IMR-90 (cell line): ENCODE measurements around the gene PPOX. TPM values are rescaled to one million over a fixed set of nuclear protein-coding genes. Genes with fewer than 3 reads are reported as not detected.

Source experiments
- ATAC-seq: fragments of 200-7000 bp; cut with Tn5 transposase; 2 replicates; pipeline ENCODE4 v1.9.1; 2020; ENCODE audit warnings: low read depth, mild to moderate bottlenecking, moderate library complexity
- BruUV-seq: library from RNA; stranded (reverse); fragments of 400-500 nt; replicated peaks from 2 replicates; lab custom pipeline; 2021; lab: Mats Ljungman, UMichigan
- CTCF ChIA-PET: fragments of 300-600 bp; formaldehyde crosslinking; extraction: SDS; loops from one replicate; lab custom pipeline; 2021; ENCODE audit warnings: antibody characterized with exemption; lab: Yijun Ruan, JAX
- POLR2A ChIA-PET: fragments of 300-600 bp; sonication (Branson Sonifier 250); formaldehyde crosslinking; loops from one replicate; lab custom pipeline; 2022; ENCODE audit warnings: antibody characterized with exemption; ENCODE audit not compliant: unreplicated experiment; lab: Charles Lee
- DNase-seq: peaks from one replicate; pipeline ENCODE4 v3.0.0; 2013
- H2AFZ ChIP-seq: replicated peaks from 2 replicates; pipeline ENCODE3; 2013; ENCODE audit warnings: low read length, mild to moderate bottlenecking; ENCODE audit not compliant: poor library complexity
- H2AK5ac ChIP-seq: 2 replicates; pipeline ENCODE4 v1.6.1; 2013; ENCODE audit warnings: low read depth, low read length, inconsistent platforms
- H2AK9ac ChIP-seq: replicated peaks from 2 replicates; pipeline ENCODE3; 2013; ENCODE audit warnings: mild to moderate bottlenecking, low read depth, low read length, moderate library complexity; ENCODE audit not compliant: poor library complexity
- H2BK120ac ChIP-seq: 2 replicates; pipeline ENCODE4 v1.6.1; 2013; ENCODE audit warnings: low read depth, low read length, inconsistent platforms
- H2BK15ac ChIP-seq: 3 replicates; pipeline ENCODE4 v1.6.1; 2013; ENCODE audit warnings: low read depth, low read length, inconsistent platforms
- H2BK20ac ChIP-seq: 2 replicates; pipeline ENCODE4 v1.6.1; 2013; ENCODE audit warnings: low read depth, mild to moderate bottlenecking, inconsistent platforms, low read length, moderate library complexity
- H2BK5ac ChIP-seq: 2 replicates; pipeline ENCODE4 v1.6.1; 2013; ENCODE audit warnings: mild to moderate bottlenecking, low read depth, low read length, inconsistent platforms; ENCODE audit not compliant: poor library complexity, severe bottlenecking
- H3K14ac ChIP-seq: replicated peaks from 2 replicates; pipeline ENCODE4 v1.6.1; 2013; ENCODE audit warnings: low read depth, low read length, inconsistent platforms
- H3K18ac ChIP-seq: 2 replicates; pipeline ENCODE4 v1.6.1; 2013; ENCODE audit warnings: low read depth, low read length, control low read depth
- H3K23ac ChIP-seq: 2 replicates; pipeline ENCODE4 v1.6.1; 2013; ENCODE audit warnings: low read depth, low read length, inconsistent platforms
- H3K27ac ChIP-seq: 2 replicates; pipeline ENCODE4 v1.5.1; 2013; ENCODE audit warnings: mild to moderate bottlenecking, control low read depth, low read length; ENCODE audit not compliant: insufficient read depth
- H3K27me3 ChIP-seq: 2 replicates; pipeline ENCODE4 v1.6.1; 2013; ENCODE audit warnings: low read length; ENCODE audit not compliant: control insufficient read depth, insufficient read depth
- H3K36me3 ChIP-seq: 2 replicates; pipeline ENCODE4 v1.6.1; 2013; ENCODE audit warnings: low read length, mixed read lengths; ENCODE audit not compliant: control insufficient read depth, insufficient read depth
- H3K4ac ChIP-seq: 2 replicates; pipeline ENCODE4 v1.6.1; 2013; ENCODE audit warnings: low read depth, low read length, inconsistent platforms
- H3K4me1 ChIP-seq: 2 replicates; pipeline ENCODE4 v1.6.1; 2013; ENCODE audit warnings: low read length, mixed read lengths; ENCODE audit not compliant: control insufficient read depth, insufficient read depth
- H3K4me2 ChIP-seq: 2 replicates; pipeline ENCODE4 v1.6.1; 2013; ENCODE audit warnings: low read depth, mild to moderate bottlenecking, control low read depth, low read length, moderate library complexity
- H3K4me3 ChIP-seq: 2 replicates; pipeline ENCODE4 v1.5.1; 2013; ENCODE audit warnings: low read depth, mild to moderate bottlenecking, control low read depth, low read length, moderate library complexity; ENCODE audit not compliant: insufficient read depth
- H3K56ac ChIP-seq: 2 replicates; pipeline ENCODE4 v1.6.1; 2013; ENCODE audit warnings: low read length, inconsistent platforms; ENCODE audit not compliant: insufficient read depth; ENCODE audit errors: extremely low read depth
- H3K79me1 ChIP-seq, 2 experiments: 2 replicates each; pipeline ENCODE4 v1.6.1; 2013; ENCODE audit warnings: low read length in 2 of 2, inconsistent platforms in 1 of 2, low read depth in 1 of 2
- H3K9ac ChIP-seq: 2 replicates; pipeline ENCODE4 v1.6.1; 2013; ENCODE audit warnings: low read depth, low read length, control low read depth
- H3K9me1 ChIP-seq: 2 replicates; pipeline ENCODE4 v1.6.1; 2013; ENCODE audit warnings: low read length, inconsistent platforms; ENCODE audit not compliant: insufficient read depth
- H3K9me3 ChIP-seq: 2 replicates; pipeline ENCODE4 v1.6.1; 2013; ENCODE audit warnings: low read length; ENCODE audit not compliant: control insufficient read depth, insufficient read depth
- H4K20me1 ChIP-seq: 2 replicates; pipeline ENCODE4 v1.6.1; 2013; ENCODE audit warnings: low read length, inconsistent platforms; ENCODE audit not compliant: insufficient read depth
- H4K5ac ChIP-seq: 2 replicates; pipeline ENCODE4 v1.6.1; 2013; ENCODE audit warnings: mild to moderate bottlenecking, low read depth, low read length, control low read depth
- H4K8ac ChIP-seq, 2 experiments: 2 replicates each; pipeline ENCODE4 v1.6.1; 2013; ENCODE audit warnings: low read depth in 2 of 2, low read length in 2 of 2, control low read depth in 1 of 2, inconsistent platforms in 1 of 2
- H4K91ac ChIP-seq: 2 replicates; pipeline ENCODE4 v1.6.1; 2013; ENCODE audit warnings: low read depth, low read length, inconsistent platforms; ENCODE audit not compliant: insufficient read depth
- BHLHE40 ChIP-seq: fragments of 150-350 bp; IDR thresholded peaks from 2 replicates; pipeline ENCODE4 v1.6.1; 2016; ENCODE audit warnings: mild to moderate bottlenecking, low read depth, low read length
- CEBPB ChIP-seq: IDR thresholded peaks from 2 replicates; pipeline ENCODE4 v1.6.1; 2012; ENCODE audit warnings: low read depth, low read length, improper control_type of control experiment
- ELK1 ChIP-seq: fragments of 150-350 bp; IDR thresholded peaks from 2 replicates; pipeline ENCODE4 v1.6.1; 2016; ENCODE audit warnings: low read depth, mild to moderate bottlenecking, low read length, moderate library complexity, borderline replicate concordance
- MAFK ChIP-seq: IDR thresholded peaks from 2 replicates; pipeline ENCODE4 v1.6.1; 2012; ENCODE audit warnings: low read depth, low read length, improper control_type of control experiment
- MAZ ChIP-seq: IDR thresholded peaks from 2 replicates; pipeline ENCODE4 v1.6.1; 2012; ENCODE audit warnings: low read depth, mild to moderate bottlenecking, low read length, improper control_type of control experiment, moderate library complexity, borderline replicate concordance
- MXI1 ChIP-seq: IDR thresholded peaks from 2 replicates; pipeline ENCODE4 v1.6.1; 2012; ENCODE audit warnings: low read depth, mild to moderate bottlenecking, low read length, moderate library complexity, borderline replicate concordance
- NFE2L2 ChIP-seq: fragments of 150-350 bp; IDR thresholded peaks from 2 replicates; pipeline ENCODE4 v1.6.1; 2016; ENCODE audit warnings: low read depth, mild to moderate bottlenecking, low read length
- POLR2A ChIP-seq: IDR thresholded peaks from 2 replicates; pipeline ENCODE4 v1.6.1; 2012; ENCODE audit warnings: mild to moderate bottlenecking, low read depth, low read length
- RAD21 ChIP-seq: IDR thresholded peaks from 2 replicates; pipeline ENCODE4 v1.6.1; 2012; ENCODE audit warnings: low read length, improper control_type of control experiment
- RCOR1 ChIP-seq: IDR thresholded peaks from 2 replicates; pipeline ENCODE4 v1.6.1; 2012; ENCODE audit warnings: mild to moderate bottlenecking, low read length, improper control_type of control experiment; ENCODE audit not compliant: insufficient replicate concordance
- SMC3 ChIP-seq: fragments of 150-350 bp; IDR thresholded peaks from 2 replicates; pipeline ENCODE4 v1.6.1; 2016; ENCODE audit warnings: low read depth, mild to moderate bottlenecking, antibody characterized with exemption, low read length, moderate library complexity
- WGBS, 2 experiments: methylation state at CpG; one replicate each; pipeline versions ENCODE4 v1.1.5 to v1.1.7; 2013; ENCODE audit warnings: missing lambda C conversion rate in 2 of 2; ENCODE audit not compliant: insufficient read length in 1 of 2; ENCODE audit errors: extremely low coverage in 2 of 2; 5-methylcytosine and 5-hydroxymethylcytosine counted together
- dilution Hi-C: fragments of 300-500 bp; cut with HindIII; formaldehyde crosslinking; loops from one replicate; pipeline ENCODE4 v1.14.3; 2018; ENCODE audit warnings: low sequenced_read_pairs; ENCODE audit not compliant: unreplicated experiment
- in situ Hi-C: fragments of 300-500 bp; cut with MboI; formaldehyde crosslinking; loops from 3 replicates; pipeline ENCODE4 v1.14.3; 2019; ENCODE audit warnings: low sequenced_read_pairs, inconsistent platforms, mixed read lengths
- intact Hi-C: fragments of 100-400 bp; cut with micrococcal nuclease; formaldehyde crosslinking; loops from 2 replicates; pipeline ENCODE4 v1.10.0; 2022
- polyA plus RNA-seq, 3 experiments: library from polyadenylated mRNA; depleted of rRNA; stranded (reverse); fragments of >200 nt; gene quantifications; 2 replicates each; pipeline ENCODE4 v1.2.3, GENCODE V29; 2012; ENCODE audit warnings: low replicate concordance in 1 of 3
- total RNA-seq: library from RNA; depleted of rRNA; stranded (reverse); fragments of >200 nt; gene quantifications from 2 replicates; pipeline ENCODE4 v1.2.3, GENCODE V29; 2012
- TF ChIP-seq, protein P1 (sequence below): conservative IDR thresholded peaks from 2 replicates; pipeline ENCODE4 v1.5.1; 2012; ENCODE audit warnings: mild to moderate bottlenecking, low read depth, low read length, improper control_type of control experiment

PPOX gene
- total and polyA plus RNA-seq, 2 of the 4 experiments (the other 2 are of a cell fraction), result 6.1 to 14.3 TPM

GRCh38 chr1:161219078-161219892 is 53.1 kb downstream of the PPOX start (continued):
- no peak for TF ChIP-seq MXI1

- Histone ChIP-seq H2BK120ac (no peak overlapping the region), H2BK20ac (no peak overlapping the region), H3K18ac (no peak overlapping the region), H2AK5ac (no peak overlapping the region), H4K20me1 (no peaks in the 10 kb centered on the region), H3K79me1 (no peaks in the 10 kb centered on the region), H3K23ac (no peak overlapping the region), H3K4ac (no peak overlapping the region), H3K4me3 (no peak overlapping the region), H2BK5ac (no peak overlapping the region), H3K4me2 (no peak overlapping the region), H4K8ac (no peak overlapping the region), H4K91ac (no peak overlapping the region), H3K9me3 (no peaks in the 10 kb centered on the region), H3K27ac (no peak overlapping the region), H2AFZ (no peak overlapping the region), H3K56ac (no peak overlapping the region), H3K9ac (no peak overlapping the region), H3K14ac (no peak overlapping the region), H3K27me3 (no peaks in the 10 kb centered on the region; the same call in 1 of the 2 replicates), H3K9me1 (peaks cover 14% of the 10 kb centered on the region), H2AK9ac (no peak overlapping the region), H2BK15ac (no peak overlapping the region), H3K36me3 (peaks cover 4% of the 10 kb centered on the region; the same call in 1 of the 2 replicates), H3K4me1 (peaks cover 11% of the 10 kb centered on the region), H4K5ac (no peak overlapping the region)
- no TSS peak for BruUV-seq
- in situ Hi-C loops, result no loop called here
- dilution Hi-C loops, result no loop called here
- POLR2A ChIA-PET, result no interaction called here
- intact Hi-C loops, result no loop called here
- CTCF ChIA-PET, result no interaction called here
- WGBS, 2 experiments, result 83% methylated on average over 3 of the region's 5 CpGs; no CpG with 5 or more reads in 1 of the 2 experiments
- DNase-seq (no peak), ATAC-seq (no peak)
- no peak for TF ChIP-seq MXI1
- TF ChIP-seq BHLHE40, result no peak
- no peak for TF ChIP-seq MAFK
- no peak for TF ChIP-seq MAZ
- no peak for TF ChIP-seq SMC3
- no peak for TF ChIP-seq NFE2L2
- TF ChIP-seq, protein P1, sequence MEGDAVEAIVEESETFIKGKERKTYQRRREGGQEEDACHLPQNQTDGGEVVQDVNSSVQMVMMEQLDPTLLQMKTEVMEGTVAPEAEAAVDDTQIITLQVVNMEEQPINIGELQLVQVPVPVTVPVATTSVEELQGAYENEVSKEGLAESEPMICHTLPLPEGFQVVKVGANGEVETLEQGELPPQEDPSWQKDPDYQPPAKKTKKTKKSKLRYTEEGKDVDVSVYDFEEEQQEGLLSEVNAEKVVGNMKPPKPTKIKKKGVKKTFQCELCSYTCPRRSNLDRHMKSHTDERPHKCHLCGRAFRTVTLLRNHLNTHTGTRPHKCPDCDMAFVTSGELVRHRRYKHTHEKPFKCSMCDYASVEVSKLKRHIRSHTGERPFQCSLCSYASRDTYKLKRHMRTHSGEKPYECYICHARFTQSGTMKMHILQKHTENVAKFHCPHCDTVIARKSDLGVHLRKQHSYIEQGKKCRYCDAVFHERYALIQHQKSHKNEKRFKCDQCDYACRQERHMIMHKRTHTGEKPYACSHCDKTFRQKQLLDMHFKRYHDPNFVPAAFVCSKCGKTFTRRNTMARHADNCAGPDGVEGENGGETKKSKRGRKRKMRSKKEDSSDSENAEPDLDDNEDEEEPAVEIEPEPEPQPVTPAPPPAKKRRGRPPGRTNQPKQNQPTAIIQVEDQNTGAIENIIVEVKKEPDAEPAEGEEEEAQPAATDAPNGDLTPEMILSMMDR, result no peak
- TF ChIP-seq ELK1, result no peak
- TF ChIP-seq POLR2A, result no peak
- no peak for TF ChIP-seq RAD21
- TF ChIP-seq CEBPB, result no peak
- TF ChIP-seq RCOR1, result no peak
Observed at GRCh38 chr1:161220002-161220401, 53.8 kb downstream of the PPOX start.
